ENCODE measurements around the gene PDXK. TPM values are rescaled to one million over a fixed set of nuclear protein-coding genes. Genes with fewer than 3 reads are reported as not detected.

The PDXK gene
- total and polyA plus RNA-seq, 10 of the 15 experiments (the other 5 are each of a cell fraction or from before 2014, with no cell fraction given) = 3.7 to 141 (median 60.0) TPM

GRCh38 chr21:43750339-43751033 is 31.6 kb downstream of the PDXK start (continued):
- TF ChIP-seq, protein P1, sequence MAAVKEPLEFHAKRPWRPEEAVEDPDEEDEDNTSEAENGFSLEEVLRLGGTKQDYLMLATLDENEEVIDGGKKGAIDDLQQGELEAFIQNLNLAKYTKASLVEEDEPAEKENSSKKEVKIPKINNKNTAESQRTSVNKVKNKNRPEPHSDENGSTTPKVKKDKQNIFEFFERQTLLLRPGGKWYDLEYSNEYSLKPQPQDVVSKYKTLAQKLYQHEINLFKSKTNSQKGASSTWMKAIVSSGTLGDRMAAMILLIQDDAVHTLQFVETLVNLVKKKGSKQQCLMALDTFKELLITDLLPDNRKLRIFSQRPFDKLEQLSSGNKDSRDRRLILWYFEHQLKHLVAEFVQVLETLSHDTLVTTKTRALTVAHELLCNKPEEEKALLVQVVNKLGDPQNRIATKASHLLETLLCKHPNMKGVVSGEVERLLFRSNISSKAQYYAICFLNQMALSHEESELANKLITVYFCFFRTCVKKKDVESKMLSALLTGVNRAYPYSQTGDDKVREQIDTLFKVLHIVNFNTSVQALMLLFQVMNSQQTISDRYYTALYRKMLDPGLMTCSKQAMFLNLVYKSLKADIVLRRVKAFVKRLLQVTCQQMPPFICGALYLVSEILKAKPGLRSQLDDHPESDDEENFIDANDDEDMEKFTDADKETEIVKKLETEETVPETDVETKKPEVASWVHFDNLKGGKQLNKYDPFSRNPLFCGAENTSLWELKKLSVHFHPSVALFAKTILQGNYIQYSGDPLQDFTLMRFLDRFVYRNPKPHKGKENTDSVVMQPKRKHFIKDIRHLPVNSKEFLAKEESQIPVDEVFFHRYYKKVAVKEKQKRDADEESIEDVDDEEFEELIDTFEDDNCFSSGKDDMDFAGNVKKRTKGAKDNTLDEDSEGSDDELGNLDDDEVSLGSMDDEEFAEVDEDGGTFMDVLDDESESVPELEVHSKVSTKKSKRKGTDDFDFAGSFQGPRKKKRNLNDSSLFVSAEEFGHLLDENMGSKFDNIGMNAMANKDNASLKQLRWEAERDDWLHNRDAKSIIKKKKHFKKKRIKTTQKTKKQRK (IDR thresholded peaks at IDR 0.05; ENCODE audit: low read depth, low read length) = no peak
- TF ChIP-seq HDAC6 (IDR thresholded peaks at IDR 0.05; ENCODE audit: unreplicated experiment) (no peak), CREB1 (IDR thresholded peaks at IDR 0.05; ENCODE audit: low read depth) (no peak), MLLT1 (IDR thresholded peaks at IDR 0.05) (no peak), KLF5 (IDR thresholded peaks at IDR 0.05; ENCODE audit: partially characterized antibody) (no peak), RB1 (IDR thresholded peaks at IDR 0.05; ENCODE audit: borderline replicate concordance) (no peak)

DNA sequence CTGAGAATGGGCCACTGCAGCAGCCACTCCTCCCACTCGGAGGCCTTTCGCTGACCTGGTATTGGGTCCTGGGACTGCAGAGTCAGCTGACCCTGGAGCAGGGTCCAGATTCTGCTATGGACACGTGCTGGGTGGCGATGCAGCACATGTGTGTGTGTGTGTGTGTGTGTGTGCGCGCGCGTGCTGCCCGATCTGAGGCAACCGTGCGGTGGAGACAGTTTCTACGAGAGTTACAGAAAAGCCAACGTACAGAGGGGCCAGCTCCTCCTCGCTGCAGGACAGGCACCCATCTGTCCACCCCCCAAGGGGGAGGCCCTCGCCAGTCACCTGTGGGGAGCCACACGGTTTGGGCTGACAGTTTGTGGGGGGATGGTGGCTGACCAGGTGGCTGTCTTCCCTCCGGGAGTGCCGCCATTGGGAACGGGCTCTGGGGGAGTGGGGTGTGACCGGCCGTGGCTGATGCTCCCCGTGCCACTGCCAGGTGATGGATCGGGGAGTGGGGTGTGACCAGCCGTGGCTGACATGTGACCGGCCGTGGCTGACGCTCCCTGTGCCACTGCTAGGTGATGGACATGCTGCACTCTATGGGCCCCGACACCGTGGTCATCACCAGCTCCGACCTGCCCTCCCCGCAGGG is 33.1 kb downstream of the PDXK start:
- Histone ChIP-seq H3K27me3 (replicated peaks in 1 of 2; ENCODE audit: control insufficient read depth in 2 of 2, insufficient read depth in 2 of 2, low read length in 1 of 2) (no peaks in the 10 kb centered on the region), H3K4me3 (no peak overlapping the region), H3K9me3 (replicated peaks; ENCODE audit: control insufficient read depth, insufficient read depth, low read length) (no peaks in the 10 kb centered on the region), H3K27ac (ENCODE audit: control insufficient read depth, insufficient read depth) (no peak overlapping the region), H2AFZ (ENCODE audit: control insufficient read depth, low read depth, low read length) (no peak overlapping the region), H3K4me1 (ENCODE audit: control insufficient read depth, insufficient read depth, low read length) (no peaks in the 10 kb centered on the region), H4K20me1 (ENCODE audit: control insufficient read depth, insufficient read depth) (no peaks in the 10 kb centered on the region), H3K4me2 (ENCODE audit: control insufficient read depth, insufficient read depth) (no peak overlapping the region), H3K36me3 (ENCODE audit: control insufficient read depth in 2 of 2, insufficient read depth in 2 of 2, low read length in 1 of 2) (peaks cover 7 to 48% of the 10 kb centered on the region in 2 experiments; a peak in 3 of 4 replicates), H3K79me2 (ENCODE audit: control insufficient read depth, insufficient read depth, low read length) (no peaks in the 10 kb centered on the region), H3K9ac (ENCODE audit: control insufficient read depth, insufficient read depth, low read length) (no peak overlapping the region)
- ChIA-PET RAD21 (ENCODE audit: unreplicated experiment) (no interaction called here), POLR2A (no interaction called here), SMC1A (ENCODE audit: uncharacterized antibody, unreplicated experiment) (no interaction called here), CTCF (no interaction called here)
- no TSS peak for BruUV-seq (replicated peaks)
- in situ Hi-C loops (cut with MboI) = no loop called here
- ATAC-seq = no peak
- intact Hi-C loops (cut with micrococcal nuclease; ENCODE audit: unreplicated experiment) = no loop called here
- DNase-seq (ENCODE audit: low read depth, low spot score) = no peak
- TF ChIP-seq POLR2A (IDR thresholded peaks at IDR 0.05; ENCODE audit: low read depth, low read length) (peak; percentile 52; the same call in 1 of the 2 replicates), SMAD1 (IDR thresholded peaks at IDR 0.05; ENCODE audit: low read depth, partially characterized antibody) (no peak)
- 94% methylated on average over 31 of the region's 31 CpGs for WGBS (ENCODE audit: insufficient coverage, insufficient replicate concordance, low lambda C conversion rate, missing lambda C conversion rate)
- FAIRE-seq = no peak

Measured in GM12878 (cell line).